ENCODE measurements around the gene CCDC28A.

CCDC28A gene

GRCh38 chr6:138815221-138815620 is 41.7 kb downstream of the CCDC28A start:
- TF ChIP-seq ZFP30 (CRISPR knock-in tag; IDR thresholded peaks at IDR 0.05) (no peak), RARB (CRISPR knock-in tag; IDR thresholded peaks at IDR 0.05) (no peak), ZNF8 (CRISPR knock-in tag; IDR thresholded peaks at IDR 0.05) (no peak), ZNF565 (CRISPR knock-in tag; conservative IDR thresholded peaks at IDR 0.05; ENCODE audit: low read depth) (no peak), CREB5 (CRISPR knock-in tag; IDR thresholded peaks at IDR 0.05; ENCODE audit: low read depth) (no peak), ZC3H10 (CRISPR knock-in tag; IDR thresholded peaks at IDR 0.05) (no peak), PPARA (CRISPR knock-in tag; IDR thresholded peaks at IDR 0.05; ENCODE audit: borderline replicate concordance) (no peak), CSDC2 (CRISPR knock-in tag; IDR thresholded peaks at IDR 0.05) (no peak), ARNTL (CRISPR knock-in tag; IDR thresholded peaks at IDR 0.05; ENCODE audit: borderline replicate concordance, low read depth) (no peak), TOX (CRISPR knock-in tag; IDR thresholded peaks at IDR 0.05; ENCODE audit: borderline replicate concordance) (no peak), OSR1 (CRISPR knock-in tag; IDR thresholded peaks at IDR 0.05) (no peak), ESRRG (CRISPR knock-in tag; IDR thresholded peaks at IDR 0.05) (no peak)
- TF ChIP-seq, protein P1, sequence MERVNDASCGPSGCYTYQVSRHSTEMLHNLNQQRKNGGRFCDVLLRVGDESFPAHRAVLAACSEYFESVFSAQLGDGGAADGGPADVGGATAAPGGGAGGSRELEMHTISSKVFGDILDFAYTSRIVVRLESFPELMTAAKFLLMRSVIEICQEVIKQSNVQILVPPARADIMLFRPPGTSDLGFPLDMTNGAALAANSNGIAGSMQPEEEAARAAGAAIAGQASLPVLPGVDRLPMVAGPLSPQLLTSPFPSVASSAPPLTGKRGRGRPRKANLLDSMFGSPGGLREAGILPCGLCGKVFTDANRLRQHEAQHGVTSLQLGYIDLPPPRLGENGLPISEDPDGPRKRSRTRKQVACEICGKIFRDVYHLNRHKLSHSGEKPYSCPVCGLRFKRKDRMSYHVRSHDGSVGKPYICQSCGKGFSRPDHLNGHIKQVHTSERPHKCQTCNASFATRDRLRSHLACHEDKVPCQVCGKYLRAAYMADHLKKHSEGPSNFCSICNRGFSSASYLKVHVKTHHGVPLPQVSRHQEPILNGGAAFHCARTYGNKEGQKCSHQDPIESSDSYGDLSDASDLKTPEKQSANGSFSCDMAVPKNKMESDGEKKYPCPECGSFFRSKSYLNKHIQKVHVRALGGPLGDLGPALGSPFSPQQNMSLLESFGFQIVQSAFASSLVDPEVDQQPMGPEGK (CRISPR knock-in tag; IDR thresholded peaks at IDR 0.05; ENCODE audit: borderline replicate concordance): no peak
- TF ChIP-seq, protein P2, sequence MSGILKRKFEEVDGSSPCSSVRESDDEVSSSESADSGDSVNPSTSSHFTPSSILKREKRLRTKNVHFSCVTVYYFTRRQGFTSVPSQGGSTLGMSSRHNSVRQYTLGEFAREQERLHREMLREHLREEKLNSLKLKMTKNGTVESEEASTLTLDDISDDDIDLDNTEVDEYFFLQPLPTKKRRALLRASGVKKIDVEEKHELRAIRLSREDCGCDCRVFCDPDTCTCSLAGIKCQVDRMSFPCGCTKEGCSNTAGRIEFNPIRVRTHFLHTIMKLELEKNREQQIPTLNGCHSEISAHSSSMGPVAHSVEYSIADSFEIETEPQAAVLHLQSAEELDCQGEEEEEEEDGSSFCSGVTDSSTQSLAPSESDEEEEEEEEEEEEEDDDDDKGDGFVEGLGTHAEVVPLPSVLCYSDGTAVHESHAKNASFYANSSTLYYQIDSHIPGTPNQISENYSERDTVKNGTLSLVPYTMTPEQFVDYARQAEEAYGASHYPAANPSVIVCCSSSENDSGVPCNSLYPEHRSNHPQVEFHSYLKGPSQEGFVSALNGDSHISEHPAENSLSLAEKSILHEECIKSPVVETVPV (CRISPR knock-in tag; IDR thresholded peaks at IDR 0.05): no peak
- TF ChIP-seq, protein P3, sequence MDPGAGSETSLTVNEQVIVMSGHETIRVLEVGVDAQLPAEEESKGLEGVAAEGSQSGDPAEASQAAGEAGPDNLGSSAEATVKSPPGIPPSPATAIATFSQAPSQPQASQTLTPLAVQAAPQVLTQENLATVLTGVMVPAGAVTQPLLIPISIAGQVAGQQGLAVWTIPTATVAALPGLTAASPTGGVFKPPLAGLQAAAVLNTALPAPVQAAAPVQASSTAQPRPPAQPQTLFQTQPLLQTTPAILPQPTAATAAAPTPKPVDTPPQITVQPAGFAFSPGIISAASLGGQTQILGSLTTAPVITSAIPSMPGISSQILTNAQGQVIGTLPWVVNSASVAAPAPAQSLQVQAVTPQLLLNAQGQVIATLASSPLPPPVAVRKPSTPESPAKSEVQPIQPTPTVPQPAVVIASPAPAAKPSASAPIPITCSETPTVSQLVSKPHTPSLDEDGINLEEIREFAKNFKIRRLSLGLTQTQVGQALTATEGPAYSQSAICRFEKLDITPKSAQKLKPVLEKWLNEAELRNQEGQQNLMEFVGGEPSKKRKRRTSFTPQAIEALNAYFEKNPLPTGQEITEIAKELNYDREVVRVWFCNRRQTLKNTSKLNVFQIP (CRISPR knock-in tag; IDR thresholded peaks at IDR 0.05; ENCODE audit: borderline replicate concordance, low read depth): no peak
- no peak for ATAC-seq

GRCh38 chr6:138815797-138816528 is 42.4 kb downstream of the CCDC28A start:
- ATAC-seq: peak; percentile 97
- TF ChIP-seq, protein P3 (CRISPR knock-in tag; IDR thresholded peaks at IDR 0.05; ENCODE audit: borderline replicate concordance, low read depth): no peak
- TF ChIP-seq ZNF8 (CRISPR knock-in tag; IDR thresholded peaks at IDR 0.05) (no peak), ZFP3 (CRISPR knock-in tag; IDR thresholded peaks at IDR 0.05) (no peak), ISL1 (CRISPR knock-in tag; IDR thresholded peaks at IDR 0.05) (no peak), PPARA (CRISPR knock-in tag; IDR thresholded peaks at IDR 0.05; ENCODE audit: borderline replicate concordance) (no peak), CSDC2 (CRISPR knock-in tag; IDR thresholded peaks at IDR 0.05) (no peak), TCF4 (CRISPR knock-in tag; IDR thresholded peaks at IDR 0.05; ENCODE audit: borderline replicate concordance) (no peak), ESRRG (CRISPR knock-in tag; IDR thresholded peaks at IDR 0.05) (no peak), RARB (CRISPR knock-in tag; IDR thresholded peaks at IDR 0.05) (no peak), ZNF565 (CRISPR knock-in tag; conservative IDR thresholded peaks at IDR 0.05; ENCODE audit: low read depth) (no peak), ZNF70 (CRISPR knock-in tag; IDR thresholded peaks at IDR 0.05) (no peak), GLIS3 (CRISPR knock-in tag; IDR thresholded peaks at IDR 0.05) (no peak), TSHZ2 (CRISPR knock-in tag; IDR thresholded peaks at IDR 0.05) (no peak), SNAI2 (CRISPR knock-in tag; IDR thresholded peaks at IDR 0.05) (no peak), ZC3H10 (CRISPR knock-in tag; IDR thresholded peaks at IDR 0.05) (no peak), BACH2 (CRISPR knock-in tag; IDR thresholded peaks at IDR 0.05; ENCODE audit: borderline replicate concordance) (no peak), ARNTL (CRISPR knock-in tag; IDR thresholded peaks at IDR 0.05; ENCODE audit: borderline replicate concordance, low read depth) (no peak)
- TF ChIP-seq, protein P1 (CRISPR knock-in tag; IDR thresholded peaks at IDR 0.05; ENCODE audit: borderline replicate concordance): no peak
- TF ChIP-seq, protein P2 (CRISPR knock-in tag; IDR thresholded peaks at IDR 0.05): no peak

Data from SK-N-SH treated with all-trans-retinoic acid at 6 μM for 48 hours (cell line).